Measurements from ENCODE around the gene SERTM2. TPM values are rescaled to one million over a fixed set of nuclear protein-coding genes. Genes with fewer than 3 reads are reported as not detected.

The SERTM2 gene
- total RNA-seq = not detected in 2 replicates

GRCh38 chrX:111511477-111511876, at the start of gene SERTM2:
Gene SERTM2, plus strand, starts transcription at chrX:111511645. Its CDS starts 7,213 bp downstream, at chrX:111518858.

Other genes starting within 250 kb of the SERTM2 start
- gene CAPN6, start 241.2 kb upstream of the SERTM2 start, total RNA-seq = 0.12 and 0.16 TPM in 2 replicates
- not detected in 2 replicates for gene DCX, start 99.5 kb upstream of the SERTM2 start, total RNA-seq
- gene ALG13, start 169.5 kb downstream of the SERTM2 start, total RNA-seq = 36.0 and 40.3 TPM in 2 replicates

Measured in hair follicle dermal papilla cell (primary cell).